ENCODE measurements around the gene EYA4.

GRCh38 chr6:133312006-133312405, 70.8 kb downstream of the EYA4 start:
- TF ChIP-seq CTCF (IDR thresholded peaks at IDR 0.05 in 8 of 11, conservative IDR thresholded peaks at IDR 0.05 in 3 of 11) (no peak), POLR2AphosphoS5 (IDR thresholded peaks at IDR 0.05) (no peak), POLR2A (IDR thresholded peaks at IDR 0.05) (no peak)
